ENCODE measurements around the gene SMOC2. TPM values are rescaled to one million over a fixed set of nuclear protein-coding genes. Genes with fewer than 3 reads are reported as not detected.

The SMOC2 gene
- polyA plus RNA-seq, 1 of the 3 experiments (the other 2 are of a cell fraction) = not detected

GRCh38 chr6:168527451-168528210 is 86.6 kb downstream of the SMOC2 start (continued):
- TF ChIP-seq USF2 (IDR thresholded peaks at IDR 0.05; ENCODE audit: borderline replicate concordance, low read depth, low read length) (no peak), MAX (IDR thresholded peaks at IDR 0.05; ENCODE audit: low read depth) (no peak), RXRA (IDR thresholded peaks at IDR 0.05; ENCODE audit: borderline replicate concordance, low read depth) (no peak), YY1 (IDR thresholded peaks at IDR 0.05; ENCODE audit: low read depth) (no peak), CTCF (IDR thresholded peaks at IDR 0.05) (no peak), RAD21 (IDR thresholded peaks at IDR 0.05; ENCODE audit: low read length) (no peak)

GRCh38 chr6:168528474-168529095 is 87.6 kb downstream of the SMOC2 start:
- ChIA-PET POLR2A (no interaction called here), CTCF (no interaction called here)
- Histone ChIP-seq H3K4me3 (ENCODE audit: low read depth in 2 of 2, low read length in 1 of 2) (no peak overlapping the region), H3K9me3 (no peaks in the 10 kb centered on the region), H3K79me2 (ENCODE audit: insufficient read depth) (no peaks in the 10 kb centered on the region), H3K36me3 (replicated peaks in 1 of 2; ENCODE audit: control insufficient read depth in 1 of 2, insufficient read depth in 2 of 2, low read length in 1 of 2) (no peaks in the 10 kb centered on the region), H3K4me2 (no peak overlapping the region), H3K27me3 (ENCODE audit: insufficient read depth) (no peaks in the 10 kb centered on the region), H3K9ac (no peak overlapping the region), H2AFZ (ENCODE audit: low read depth) (no peak overlapping the region), H3K9me2 (no peaks in the 10 kb centered on the region), H4K20me1 (ENCODE audit: insufficient read depth) (no peaks in the 10 kb centered on the region), H3K27ac (ENCODE audit: low read depth in 2 of 2, low read length in 1 of 2) (no peak overlapping the region), H3K4me1 (ENCODE audit: control insufficient read depth in 1 of 2, insufficient read depth in 2 of 2, low read depth in 1 of 2, low read length in 1 of 2) (peaks cover 0 to 7% of the 10 kb centered on the region in 2 experiments; a peak in 1 of 4 replicates), H3F3A (replicated peaks; ENCODE audit: insufficient read depth) (no peaks in the 10 kb centered on the region)
- 41% methylated on average over 3 of the region's 3 CpGs for WGBS (ENCODE audit: low lambda C conversion rate)
- no peak for DNase-seq
- TF ChIP-seq CTCF (IDR thresholded peaks at IDR 0.05) (no peak), RAD21 (IDR thresholded peaks at IDR 0.05; ENCODE audit: low read length) (no peak), YY1 (IDR thresholded peaks at IDR 0.05; ENCODE audit: low read depth) (no peak), ZBTB33 (IDR thresholded peaks at IDR 0.05; ENCODE audit: borderline replicate concordance, low read depth) (no peak), FOXM1 (IDR thresholded peaks at IDR 0.05; ENCODE audit: low read depth) (no peak), SIN3A (IDR thresholded peaks at IDR 0.05; ENCODE audit: borderline replicate concordance, low read depth, low read length) (no peak), RXRA (IDR thresholded peaks at IDR 0.05; ENCODE audit: borderline replicate concordance, low read depth) (no peak), REST (IDR thresholded peaks at IDR 0.05; ENCODE audit: low read depth, low read length) (no peak), EZH2phosphoT487 (IDR thresholded peaks at IDR 0.05; ENCODE audit: borderline replicate concordance, low read depth) (no peak), TAF1 (IDR thresholded peaks at IDR 0.05; ENCODE audit: borderline replicate concordance, low read depth, low read length) (no peak), USF1 (IDR thresholded peaks at IDR 0.05; ENCODE audit: borderline replicate concordance, low read depth) (no peak)
